ENCODE measurements around the gene ADAMTS17.

ADAMTS17 gene

GRCh38 chr15:99994849-99995248 is 346.9 kb downstream of the ADAMTS17 start:
- TF ChIP-seq CTCF (IDR thresholded peaks at IDR 0.05; ENCODE audit: low read depth, low read length), result no peak
- TF ChIP-seq EZH2phosphoT487 (IDR thresholded peaks at IDR 0.05; ENCODE audit: low read depth), result no peak
- Histone ChIP-seq H3K4me1 (ENCODE audit: low read length) (no peaks in the 10 kb centered on the region), H4K20me1 (ENCODE audit: insufficient read depth, low read length) (no peaks in the 10 kb centered on the region), H3K4me3 (ENCODE audit: low read length) (no peak overlapping the region), H3K27me3 (ENCODE audit: low read depth, low read length) (peaks cover 13% of the 10 kb centered on the region; the same call in 1 of the 2 replicates), H3K9ac (ENCODE audit: low read length) (no peak overlapping the region), H2AFZ (ENCODE audit: low read depth, low read length) (no peak overlapping the region), H3K79me2 (ENCODE audit: low read length) (no peaks in the 10 kb centered on the region), H3K4me2 (ENCODE audit: low read length) (no peak overlapping the region), H3K36me3 (replicated peaks; ENCODE audit: low read depth, low read length) (no peaks in the 10 kb centered on the region), H3K9me3 (ENCODE audit: insufficient read depth, low read length) (no peaks in the 10 kb centered on the region), H3K27ac (ENCODE audit: low read length) (no peak overlapping the region)

- Histone ChIP-seq H3K4me2 (ENCODE audit: low read length) (no peak overlapping the region), H2AFZ (ENCODE audit: low read depth, low read length) (no peak overlapping the region), H3K4me3 (ENCODE audit: low read length) (no peak overlapping the region), H3K4me1 (ENCODE audit: low read length) (no peaks in the 10 kb centered on the region), H4K20me1 (ENCODE audit: insufficient read depth, low read length) (no peaks in the 10 kb centered on the region), H3K27me3 (ENCODE audit: low read depth, low read length) (peaks cover 13% of the 10 kb centered on the region; the same call in 1 of the 2 replicates), H3K36me3 (replicated peaks; ENCODE audit: low read depth, low read length) (no peaks in the 10 kb centered on the region), H3K9ac (ENCODE audit: low read length) (no peak overlapping the region), H3K9me3 (ENCODE audit: insufficient read depth, low read length) (no peaks in the 10 kb centered on the region), H3K27ac (ENCODE audit: low read length) (no peak overlapping the region), H3K79me2 (ENCODE audit: low read length) (no peaks in the 10 kb centered on the region)
- no peak for TF ChIP-seq CTCF (IDR thresholded peaks at IDR 0.05; ENCODE audit: low read depth, low read length)
- TF ChIP-seq EZH2phosphoT487 (IDR thresholded peaks at IDR 0.05; ENCODE audit: low read depth), result no peak
Measured at GRCh38 chr15:99993681-99994131, 348.1 kb downstream of the ADAMTS17 start.

- Histone ChIP-seq H3K27ac (ENCODE audit: low read length) (no peak overlapping the region), H2AFZ (ENCODE audit: low read depth, low read length) (no peak overlapping the region), H4K20me1 (ENCODE audit: insufficient read depth, low read length) (no peaks in the 10 kb centered on the region), H3K36me3 (replicated peaks; ENCODE audit: low read depth, low read length) (no peaks in the 10 kb centered on the region), H3K27me3 (ENCODE audit: low read depth, low read length) (peaks cover 13% of the 10 kb centered on the region; the same call in 1 of the 2 replicates), H3K4me3 (ENCODE audit: low read length) (no peak overlapping the region), H3K9ac (ENCODE audit: low read length) (no peak overlapping the region), H3K4me1 (ENCODE audit: low read length) (no peaks in the 10 kb centered on the region), H3K9me3 (ENCODE audit: insufficient read depth, low read length) (no peaks in the 10 kb centered on the region), H3K4me2 (ENCODE audit: low read length) (no peak overlapping the region), H3K79me2 (ENCODE audit: low read length) (no peaks in the 10 kb centered on the region)
- TF ChIP-seq CTCF (IDR thresholded peaks at IDR 0.05; ENCODE audit: low read depth, low read length) (no peak), EZH2phosphoT487 (IDR thresholded peaks at IDR 0.05; ENCODE audit: low read depth) (no peak)
Measured at GRCh38 chr15:99993262-99993661, 348.5 kb downstream of the ADAMTS17 start.

- Histone ChIP-seq H4K20me1 (ENCODE audit: insufficient read depth, low read length) (no peaks in the 10 kb centered on the region), H3K79me2 (ENCODE audit: low read length) (no peaks in the 10 kb centered on the region), H3K4me1 (ENCODE audit: low read length) (no peaks in the 10 kb centered on the region), H3K9ac (ENCODE audit: low read length) (no peak overlapping the region), H3K27me3 (ENCODE audit: low read depth, low read length) (peaks cover 13% of the 10 kb centered on the region; the same call in 1 of the 2 replicates), H2AFZ (ENCODE audit: low read depth, low read length) (no peak overlapping the region), H3K27ac (ENCODE audit: low read length) (no peak overlapping the region), H3K36me3 (replicated peaks; ENCODE audit: low read depth, low read length) (no peaks in the 10 kb centered on the region), H3K9me3 (ENCODE audit: insufficient read depth, low read length) (no peaks in the 10 kb centered on the region), H3K4me2 (ENCODE audit: low read length) (no peak overlapping the region), H3K4me3 (ENCODE audit: low read length) (no peak overlapping the region)
- TF ChIP-seq CTCF (IDR thresholded peaks at IDR 0.05; ENCODE audit: low read depth, low read length) (no peak), EZH2phosphoT487 (IDR thresholded peaks at IDR 0.05; ENCODE audit: low read depth) (no peak)
Measured at GRCh38 chr15:99992611-99993231, 349.1 kb downstream of the ADAMTS17 start.

All from OCI-LY3 (cell line).